Measurements from ENCODE around the gene BHLHA15.

BHLHA15 gene

GRCh38 chr7:98211221-98211675, at the start of gene BHLHA15:
BHLHA15 (plus strand) TSS chr7:98211439; CDS start chr7:98212310, 871 bp downstream.
- no peak within 1 kb of the TSS for H3K27ac Mint-ChIP-seq
- peaks cover 6% of the 10 kb centered on the region for H3K4me1 Mint-ChIP-seq (ENCODE audit: low read depth)
- H3K27me3 Mint-ChIP-seq = no peaks in the 10 kb centered on the region
- no peaks in the 10 kb centered on the region for H3K9me3 Mint-ChIP-seq (ENCODE audit: low read depth)
- H3K4me3 Mint-ChIP-seq = peak within 1 kb of the TSS; percentile 69
- H3K36me3 Mint-ChIP-seq = peaks cover 2% of the 10 kb centered on the region

GRCh38 chr7:98162758-98163157, 48.5 kb upstream of the BHLHA15 start:
- H3K36me3 Mint-ChIP-seq = peaks cover 4% of the 10 kb centered on the region

GRCh38 chr7:98163269-98163668, 48.0 kb upstream of the BHLHA15 start:
- no peak overlapping the region for H3K27ac Mint-ChIP-seq
- H3K9me3 Mint-ChIP-seq (ENCODE audit: low read depth) = no peaks in the 10 kb centered on the region
- no peak overlapping the region for H3K4me3 Mint-ChIP-seq
- no peaks in the 10 kb centered on the region for H3K27me3 Mint-ChIP-seq
- H3K36me3 Mint-ChIP-seq = peaks cover 3% of the 10 kb centered on the region
- H3K4me1 Mint-ChIP-seq (ENCODE audit: low read depth) = peaks cover 4% of the 10 kb centered on the region

More at GRCh38 chr7:98162758-98163157, 48.5 kb upstream of the BHLHA15 start:
- Mint-ChIP-seq H3K27ac (no peak overlapping the region), H3K4me3 (no peak overlapping the region), H3K4me1 (ENCODE audit: low read depth) (peaks cover 2% of the 10 kb centered on the region), H3K27me3 (no peaks in the 10 kb centered on the region), H3K9me3 (ENCODE audit: low read depth) (no peaks in the 10 kb centered on the region)

- Mint-ChIP-seq H3K27me3 (no peaks in the 10 kb centered on the region), H3K9me3 (ENCODE audit: low read depth) (no peaks in the 10 kb centered on the region), H3K4me1 (ENCODE audit: low read depth) (peaks cover 7% of the 10 kb centered on the region), H3K4me3 (no peak overlapping the region), H3K27ac (no peak overlapping the region), H3K36me3 (peaks cover 3% of the 10 kb centered on the region)
Observed at GRCh38 chr7:98163704-98164494, 47.3 kb upstream of the BHLHA15 start.

- Mint-ChIP-seq H3K27me3 (no peaks in the 10 kb centered on the region), H3K36me3 (no peaks in the 10 kb centered on the region), H3K27ac (no peak overlapping the region), H3K4me1 (ENCODE audit: low read depth) (peaks cover 7% of the 10 kb centered on the region), H3K4me3 (no peak overlapping the region), H3K9me3 (ENCODE audit: low read depth) (no peaks in the 10 kb centered on the region)
Observed at GRCh38 chr7:98165827-98166667, 45.2 kb upstream of the BHLHA15 start.

- Mint-ChIP-seq H3K27me3 (no peaks in the 10 kb centered on the region), H3K4me1 (ENCODE audit: low read depth) (peaks cover 7% of the 10 kb centered on the region), H3K36me3 (no peaks in the 10 kb centered on the region), H3K4me3 (no peak overlapping the region), H3K27ac (no peak overlapping the region), H3K9me3 (ENCODE audit: low read depth) (no peaks in the 10 kb centered on the region)
Observed at GRCh38 chr7:98166668-98166970, 44.6 kb upstream of the BHLHA15 start.

- H3K27ac Mint-ChIP-seq = no peak overlapping the region
- peaks cover 2% of the 10 kb centered on the region for H3K36me3 Mint-ChIP-seq
- peaks cover 7% of the 10 kb centered on the region for H3K4me1 Mint-ChIP-seq (ENCODE audit: low read depth)
- no peaks in the 10 kb centered on the region for H3K9me3 Mint-ChIP-seq (ENCODE audit: low read depth)
- H3K27me3 Mint-ChIP-seq = no peaks in the 10 kb centered on the region
- H3K4me3 Mint-ChIP-seq = no peak overlapping the region
Observed at GRCh38 chr7:98167653-98168052, 43.6 kb upstream of the BHLHA15 start.

GRCh38 chr7:98168181-98168903, 42.9 kb upstream of the BHLHA15 start:
- Mint-ChIP-seq H3K27ac (no peak overlapping the region), H3K36me3 (peaks cover 2% of the 10 kb centered on the region), H3K27me3 (no peaks in the 10 kb centered on the region), H3K9me3 (ENCODE audit: low read depth) (no peaks in the 10 kb centered on the region), H3K4me3 (no peak overlapping the region), H3K4me1 (ENCODE audit: low read depth) (peaks cover 7% of the 10 kb centered on the region)

- no peak overlapping the region for H3K4me3 Mint-ChIP-seq
- peaks cover 7% of the 10 kb centered on the region for H3K4me1 Mint-ChIP-seq (ENCODE audit: low read depth)
- no peak overlapping the region for H3K27ac Mint-ChIP-seq
- H3K9me3 Mint-ChIP-seq (ENCODE audit: low read depth) = no peaks in the 10 kb centered on the region
- H3K27me3 Mint-ChIP-seq = no peaks in the 10 kb centered on the region
- H3K36me3 Mint-ChIP-seq = peaks cover 2% of the 10 kb centered on the region
Observed at GRCh38 chr7:98168904-98169621, 42.2 kb upstream of the BHLHA15 start.

- Mint-ChIP-seq H3K9me3 (ENCODE audit: low read depth) (no peaks in the 10 kb centered on the region), H3K4me3 (no peak overlapping the region), H3K36me3 (peaks cover 4% of the 10 kb centered on the region), H3K27ac (no peak overlapping the region), H3K27me3 (no peaks in the 10 kb centered on the region), H3K4me1 (ENCODE audit: low read depth) (peaks cover 7% of the 10 kb centered on the region)
Observed at GRCh38 chr7:98170966-98171365, 40.3 kb upstream of the BHLHA15 start.

GRCh38 chr7:98171449-98171848, 39.8 kb upstream of the BHLHA15 start:
- Mint-ChIP-seq H3K27ac (no peak overlapping the region), H3K4me3 (no peak overlapping the region), H3K9me3 (ENCODE audit: low read depth) (no peaks in the 10 kb centered on the region), H3K36me3 (peaks cover 4% of the 10 kb centered on the region), H3K27me3 (no peaks in the 10 kb centered on the region), H3K4me1 (ENCODE audit: low read depth) (peaks cover 5% of the 10 kb centered on the region)

- Mint-ChIP-seq H3K4me3 (no peak overlapping the region), H3K36me3 (peaks cover 4% of the 10 kb centered on the region), H3K9me3 (ENCODE audit: low read depth) (no peaks in the 10 kb centered on the region), H3K27me3 (no peaks in the 10 kb centered on the region), H3K27ac (no peak overlapping the region), H3K4me1 (ENCODE audit: low read depth) (no peaks in the 10 kb centered on the region)
Observed at GRCh38 chr7:98174334-98175259, 36.6 kb upstream of the BHLHA15 start.

GRCh38 chr7:98175260-98175940, 35.8 kb upstream of the BHLHA15 start:
- peaks cover 4% of the 10 kb centered on the region for H3K36me3 Mint-ChIP-seq
- H3K4me1 Mint-ChIP-seq (ENCODE audit: low read depth) = no peaks in the 10 kb centered on the region
- no peak overlapping the region for H3K27ac Mint-ChIP-seq
- no peaks in the 10 kb centered on the region for H3K27me3 Mint-ChIP-seq
- no peaks in the 10 kb centered on the region for H3K9me3 Mint-ChIP-seq (ENCODE audit: low read depth)
- H3K4me3 Mint-ChIP-seq = no peak overlapping the region
